AG08396 (cell line): Measurements from ENCODE around the gene LRRC14B.
"Not testable (repeated sequence)": the region's sequence is repeated elsewhere in the genome, so short reads cannot be mapped to it uniquely, and the experiment has no call there.

Experiments used
- DNase-seq: peaks from one replicate; pipeline ENCODE4 v3.0.0; 2012; ENCODE audit warnings: low spot score, mixed read lengths

The LRRC14B gene

DNA sequence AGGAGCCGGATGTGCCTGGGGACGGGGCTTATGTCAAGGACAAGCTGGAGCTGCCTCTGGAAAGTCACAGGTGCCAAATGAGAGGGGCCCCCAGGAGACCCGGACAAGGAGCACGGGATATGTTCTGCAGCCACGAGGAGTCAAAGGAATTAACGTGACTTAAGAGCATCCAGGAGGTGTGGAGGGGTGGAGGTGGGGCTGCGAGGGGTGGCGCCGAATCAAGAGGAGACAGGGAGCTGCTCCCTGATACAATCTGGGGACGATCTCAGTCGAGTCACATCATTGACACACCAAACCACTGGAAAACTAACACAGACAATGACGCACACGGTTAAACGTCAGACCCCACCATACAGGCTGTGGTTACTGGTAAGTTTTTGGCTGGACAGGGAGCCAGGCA is 16.3 kb downstream of the LRRC14B start:
- DNase-seq: no peak

DNA sequence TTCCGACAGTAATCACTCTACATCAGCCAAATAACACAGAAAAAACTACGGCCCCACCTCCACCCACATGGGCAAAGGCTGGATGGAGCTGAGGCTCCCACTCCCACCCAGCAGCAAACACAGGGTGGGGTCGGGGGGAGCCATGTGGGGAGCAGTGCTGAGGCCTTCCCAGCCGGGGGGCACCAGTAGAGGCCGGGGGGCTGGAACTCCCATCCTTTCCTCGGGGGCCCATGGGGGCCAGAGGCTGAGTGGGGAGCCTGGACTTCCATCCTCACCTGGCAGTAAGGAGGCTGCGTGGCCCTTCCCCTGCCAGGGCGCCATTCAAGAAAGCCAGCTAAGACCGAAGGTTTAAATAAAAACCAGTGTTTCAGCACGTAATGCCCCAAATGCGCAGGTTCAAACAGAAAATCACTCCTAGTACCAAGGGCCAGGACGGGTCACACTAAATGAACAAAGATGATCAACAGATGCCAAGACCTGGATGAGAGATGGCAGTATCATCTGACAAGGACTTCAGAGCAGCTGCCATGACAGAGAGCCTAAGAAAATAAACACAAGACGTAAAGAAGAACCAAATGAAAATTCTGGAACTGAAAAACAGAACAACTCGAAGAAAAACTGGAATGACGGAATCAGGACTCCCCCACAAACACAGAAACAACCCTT is 17.3 kb downstream of the LRRC14B start:
- DNase-seq: no peak

DNA sequence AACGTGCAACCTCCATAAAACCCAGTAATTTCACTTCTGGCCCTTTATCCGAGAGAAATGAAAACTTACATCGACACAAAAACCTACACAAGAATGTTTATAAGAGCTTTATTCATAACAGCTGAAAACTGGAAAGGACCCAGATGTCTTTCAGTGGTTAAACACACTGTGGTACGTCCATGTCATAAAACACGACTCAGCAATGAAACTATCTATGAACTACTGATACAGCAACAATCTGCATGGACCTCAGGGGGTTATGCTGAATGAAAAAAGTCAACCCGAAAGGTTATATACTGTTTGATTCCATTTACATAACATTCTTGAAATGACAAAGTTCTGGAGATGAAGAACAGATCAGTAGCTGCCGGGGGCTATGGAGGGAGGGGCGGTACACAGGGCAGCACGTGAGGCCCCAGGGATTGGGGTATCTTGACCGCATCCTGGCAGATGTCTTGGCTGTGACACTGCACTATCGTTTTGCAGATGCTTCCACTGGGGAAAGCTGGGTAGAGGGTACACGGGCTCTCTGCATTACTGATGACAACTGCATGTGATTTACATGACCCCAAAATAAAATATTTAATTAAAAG is 22.6 kb downstream of the LRRC14B start:
- no peak for DNase-seq

DNA sequence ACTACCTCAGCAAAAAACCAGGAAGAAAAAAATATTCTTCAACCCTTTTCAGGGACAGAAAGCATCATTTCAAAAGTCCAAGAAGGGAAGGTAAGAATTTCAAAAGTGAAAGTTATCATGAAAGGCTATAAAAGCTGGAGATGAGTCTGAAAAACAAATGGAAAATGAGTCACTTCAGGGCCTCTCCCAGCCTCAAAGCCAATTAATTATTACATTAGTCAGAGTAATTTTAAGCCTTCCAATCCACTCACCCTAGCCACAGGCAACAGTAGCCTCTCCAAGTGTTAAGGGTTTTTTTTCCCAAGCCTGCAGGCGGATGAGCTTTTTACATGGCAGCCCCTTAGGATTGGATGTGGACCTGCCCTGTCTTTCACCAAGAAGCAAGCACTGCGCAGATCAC is 24.0 kb downstream of the LRRC14B start:
- not testable (repeated sequence) for DNase-seq

DNA sequence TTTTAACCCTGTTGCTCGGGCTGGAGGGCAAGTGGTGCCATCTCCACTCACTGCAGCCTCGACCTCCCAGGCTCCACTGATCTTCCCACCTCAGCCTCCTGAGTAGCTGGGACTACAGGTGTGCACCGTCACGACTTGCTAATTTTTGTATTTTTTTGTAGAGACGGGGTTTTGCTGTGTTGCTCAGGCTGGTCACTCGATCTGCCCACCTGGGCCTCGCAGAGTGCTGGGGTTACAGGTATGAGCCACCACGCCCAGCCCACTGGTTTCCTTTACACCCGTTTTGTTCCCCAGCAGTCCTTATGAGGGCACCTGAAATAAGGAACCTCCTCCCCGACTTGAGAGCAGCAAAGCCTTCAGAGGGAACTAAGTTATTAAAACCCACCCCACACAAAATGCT is 24.8 kb downstream of the LRRC14B start:
- DNase-seq: not testable (repeated sequence)

DNA sequence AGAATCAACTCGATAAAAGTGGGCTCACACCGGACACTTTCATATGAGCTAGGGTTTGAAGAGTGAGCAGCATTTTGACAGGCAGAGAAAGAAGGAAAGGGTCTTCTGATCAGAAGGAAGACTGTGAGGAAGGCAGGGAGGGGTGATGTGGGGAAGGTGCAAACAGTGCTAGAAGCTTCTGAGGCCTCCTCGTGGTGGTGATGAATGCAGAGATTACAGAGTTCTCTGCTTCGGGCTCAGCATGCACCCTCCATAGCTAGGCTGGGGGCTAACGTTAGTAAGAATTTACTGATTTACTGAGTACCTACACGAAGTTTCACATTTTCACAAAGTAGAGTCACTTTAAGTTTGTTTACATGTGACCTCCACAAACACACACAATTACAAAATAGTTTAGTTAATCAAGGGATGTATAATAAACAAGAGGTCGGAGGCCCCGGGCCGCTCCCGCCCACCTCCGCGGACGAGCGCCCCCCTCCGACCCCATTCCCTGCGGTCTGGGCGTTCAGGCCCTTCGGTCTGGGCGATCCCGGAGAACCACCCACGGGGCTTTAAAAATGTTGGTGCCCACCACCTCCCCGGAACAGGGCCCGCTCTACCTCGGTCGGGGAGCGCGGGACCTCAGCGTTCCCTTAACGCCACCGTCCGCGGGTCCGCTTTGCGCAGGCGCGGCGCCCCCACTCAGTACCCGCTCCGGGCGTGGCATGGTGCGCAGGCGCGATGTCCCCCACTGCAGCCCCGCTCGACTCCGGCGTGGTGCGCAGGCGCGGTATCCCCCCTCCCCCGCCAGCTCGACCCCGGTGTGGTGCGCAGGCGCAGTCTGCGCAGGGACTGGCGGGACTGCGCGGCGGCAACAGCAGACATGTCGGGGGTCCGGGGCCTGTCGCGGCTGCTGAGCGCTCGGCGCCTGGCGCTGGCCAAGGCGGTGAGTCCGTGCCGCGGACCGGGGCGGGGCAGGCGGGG is 26.5 kb downstream of the LRRC14B start, which contains the start of the genes CCDC127 and SDHA:
TSS of gene CCDC127 (minus strand) at position 660 of the 963 bp plus-strand sequence. CDS start 1,304 bp downstream, outside the sequence.
TSS of gene SDHA (plus strand) at position 827 of the 963 bp plus-strand sequence. CDS start at position 863, 36 bp downstream.
- DNase-seq: peak; percentile 100

DNA sequence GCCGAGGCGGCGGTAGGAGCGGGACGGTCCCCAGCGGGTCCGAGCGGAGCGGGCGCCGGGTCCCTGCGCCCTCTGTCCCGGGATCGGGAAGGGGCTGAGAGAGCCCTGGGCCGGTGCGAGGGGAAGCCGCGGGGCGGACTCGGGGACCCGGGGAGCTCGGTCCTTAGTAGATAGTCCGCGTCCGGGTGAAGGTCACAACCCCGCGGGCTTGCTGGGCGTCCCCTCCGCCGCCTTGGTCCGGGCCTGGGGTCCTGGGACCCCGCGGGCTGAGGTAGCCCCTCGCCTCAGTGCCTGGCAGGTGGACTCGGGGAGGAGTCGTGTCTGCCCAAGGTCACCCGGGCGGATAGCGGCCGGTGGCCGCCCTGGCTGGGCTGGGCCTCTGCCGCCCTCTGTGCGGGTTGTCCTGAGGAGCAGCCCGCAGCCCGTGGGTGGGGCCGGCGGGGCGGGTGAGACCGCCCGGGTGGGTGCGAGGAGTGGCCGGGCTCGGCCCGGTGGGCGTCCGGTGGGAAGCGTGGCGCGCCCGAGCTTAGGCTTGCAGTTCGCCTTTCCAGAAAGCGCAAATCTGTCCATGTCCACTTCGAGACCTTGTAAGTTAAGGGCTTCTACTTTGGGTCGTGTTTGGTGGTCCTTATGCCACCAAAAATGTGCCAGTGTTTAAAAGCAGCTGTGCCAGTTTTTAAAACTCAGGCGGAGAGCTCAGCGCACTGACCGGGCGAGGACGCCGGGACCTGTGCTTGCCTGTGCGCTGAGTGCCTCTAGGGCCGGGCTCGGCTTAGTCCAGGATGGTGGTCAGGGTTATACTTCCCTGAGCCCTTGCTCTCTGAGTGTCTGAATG is 27.4 kb downstream of the LRRC14B start:
- no peak for DNase-seq

DNA sequence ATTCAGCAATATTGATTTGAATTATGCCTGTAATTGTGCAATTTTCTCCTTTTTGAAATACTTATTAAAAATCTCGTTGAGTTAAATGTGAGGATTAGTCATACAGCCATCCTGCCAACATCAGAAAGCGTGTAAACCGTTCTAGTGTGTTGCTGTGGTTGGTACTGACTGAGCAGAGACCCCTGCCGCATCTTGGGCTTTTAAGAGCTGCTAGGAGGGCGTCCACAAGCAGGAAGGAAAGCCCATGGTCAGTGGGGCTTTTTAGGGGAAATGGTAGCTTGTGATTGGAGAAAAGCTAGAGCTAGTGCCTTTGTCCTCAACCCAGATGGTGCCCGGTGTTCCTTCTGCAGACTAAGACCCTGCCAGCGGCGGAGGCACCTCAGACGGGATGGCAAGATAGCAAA is 28.2 kb downstream of the LRRC14B start:
- DNase-seq: no peak

DNA sequence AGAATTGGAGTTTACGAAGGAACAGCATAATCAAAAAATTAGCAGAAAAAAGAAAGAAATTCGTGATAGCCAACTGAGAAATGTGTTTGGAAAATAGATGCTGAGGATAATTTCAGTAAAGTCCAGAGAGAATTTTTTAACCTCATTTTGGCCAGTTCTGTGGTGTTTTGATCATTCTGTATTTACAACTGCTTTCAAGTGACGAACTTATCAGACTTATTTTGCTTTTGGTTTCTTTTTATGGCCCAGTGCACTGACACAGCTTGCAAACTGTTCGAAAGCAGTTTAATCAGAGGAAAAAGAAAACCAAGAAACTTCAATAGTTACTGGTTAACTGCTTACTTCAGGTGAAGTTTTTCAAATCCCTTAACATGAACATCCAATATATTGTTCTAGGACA is 28.7 kb downstream of the LRRC14B start:
- DNase-seq: no peak

DNA sequence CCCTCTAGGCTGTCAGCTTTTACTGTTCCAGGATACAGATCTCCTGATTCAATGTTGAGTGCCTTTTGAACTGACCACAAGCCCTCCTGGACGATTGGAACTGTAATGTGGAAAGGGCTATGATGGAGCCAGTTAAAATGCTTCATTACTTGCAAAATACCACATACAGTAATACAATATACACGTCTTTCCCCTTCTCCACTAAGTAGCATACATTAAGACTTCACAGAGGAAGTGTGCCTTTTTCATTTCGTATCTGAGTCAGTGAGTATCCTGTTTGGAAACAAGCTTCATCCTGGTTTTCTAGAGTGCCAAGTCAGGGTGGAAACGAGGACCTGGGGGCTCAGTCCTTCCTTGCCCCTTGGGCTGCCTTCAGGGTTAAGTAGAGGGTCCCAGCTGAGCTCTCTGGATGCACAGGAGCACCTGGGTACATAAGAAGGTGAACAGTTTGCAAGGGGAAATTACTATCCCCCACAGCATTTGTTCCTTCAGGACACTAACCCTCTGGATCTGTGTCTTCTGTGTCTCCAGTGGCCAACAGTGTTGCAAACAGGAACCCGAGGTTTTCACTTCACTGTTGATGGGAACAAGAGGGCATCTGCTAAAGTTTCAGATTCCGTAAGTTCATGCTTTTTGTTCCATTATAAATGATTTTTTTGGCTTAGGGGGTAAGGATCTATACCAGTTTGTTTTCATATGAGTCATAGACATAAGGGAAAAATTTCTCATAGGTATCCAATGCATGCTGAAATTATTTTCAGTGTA is 31.8 kb downstream of the LRRC14B start:
- DNase-seq: not testable (repeated sequence)

DNA sequence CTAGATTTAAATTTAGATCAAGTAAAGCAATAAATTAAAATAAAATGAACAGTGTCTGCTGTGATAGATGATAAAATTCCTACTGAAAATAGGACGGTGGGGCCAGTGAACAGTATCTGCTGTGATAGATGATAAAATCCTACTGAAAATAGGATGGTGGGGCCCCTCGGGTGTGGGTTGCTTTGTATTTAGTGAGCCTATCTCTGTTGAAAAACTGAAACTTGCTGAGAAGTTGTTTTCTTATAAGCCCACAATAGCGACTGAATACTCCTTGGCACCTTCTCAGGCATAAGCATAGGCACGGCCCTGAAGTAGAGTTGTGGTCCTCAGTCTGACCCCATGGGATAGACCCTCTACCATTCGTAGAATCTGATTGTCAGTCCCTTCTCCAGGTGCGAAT is 32.5 kb downstream of the LRRC14B start:
- DNase-seq: no peak

DNA sequence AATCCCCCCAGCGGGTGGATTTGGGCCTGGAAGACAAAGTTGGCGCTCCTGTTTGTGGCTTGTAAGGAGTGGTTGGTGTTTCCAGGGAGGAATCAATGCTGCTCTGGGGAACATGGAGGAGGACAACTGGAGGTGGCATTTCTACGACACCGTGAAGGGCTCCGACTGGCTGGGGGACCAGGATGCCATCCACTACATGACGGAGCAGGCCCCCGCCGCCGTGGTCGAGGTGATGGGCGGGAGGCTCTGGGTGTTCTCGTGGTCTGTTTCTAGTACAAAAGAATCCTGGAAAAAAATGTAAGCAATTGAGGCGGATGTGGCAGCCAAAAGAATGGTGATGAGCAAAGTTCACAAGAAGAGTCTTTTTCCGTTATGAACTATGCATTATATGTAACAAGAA is 34.0 kb downstream of the LRRC14B start:
- DNase-seq: no peak

DNA sequence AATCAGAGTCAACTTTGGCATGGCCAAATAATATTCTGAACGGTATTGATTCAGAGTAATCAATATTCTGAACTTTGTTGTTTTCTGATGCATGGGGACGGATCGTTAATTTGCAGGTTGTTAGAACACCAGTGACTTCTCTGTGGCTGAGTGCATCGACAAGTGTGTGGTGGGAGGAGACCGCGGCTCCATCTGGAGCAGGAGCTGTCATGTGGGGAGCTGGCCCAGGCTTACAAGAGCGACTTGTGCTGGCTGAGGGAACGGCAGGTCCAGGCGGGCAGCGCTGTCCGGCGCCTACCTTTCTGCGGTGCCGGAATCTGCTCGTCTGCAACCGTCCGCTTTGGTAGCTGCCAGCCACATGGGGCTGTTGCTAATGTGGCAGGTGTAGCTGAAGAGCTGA is 36.1 kb downstream of the LRRC14B start:
- DNase-seq: not testable (repeated sequence)

DNA sequence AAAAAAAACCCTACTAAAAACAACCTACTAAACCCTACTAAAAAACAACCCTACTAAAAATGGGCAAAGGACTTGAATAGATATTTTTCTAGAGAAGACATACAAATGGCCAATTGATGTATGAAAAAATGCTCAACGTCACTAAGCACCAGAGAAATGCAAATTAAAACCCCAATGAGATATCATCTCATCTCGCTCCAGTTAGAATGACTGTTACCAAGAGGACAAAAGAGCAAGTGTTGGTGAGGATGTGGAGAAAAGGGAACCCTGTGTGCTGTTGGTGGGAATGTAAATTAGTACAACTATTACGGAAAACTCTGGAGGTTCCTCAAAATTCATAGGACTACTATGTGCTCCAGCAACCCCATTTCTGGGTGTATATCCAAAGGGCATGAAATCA is 37.6 kb downstream of the LRRC14B start:
- DNase-seq: no peak

DNA sequence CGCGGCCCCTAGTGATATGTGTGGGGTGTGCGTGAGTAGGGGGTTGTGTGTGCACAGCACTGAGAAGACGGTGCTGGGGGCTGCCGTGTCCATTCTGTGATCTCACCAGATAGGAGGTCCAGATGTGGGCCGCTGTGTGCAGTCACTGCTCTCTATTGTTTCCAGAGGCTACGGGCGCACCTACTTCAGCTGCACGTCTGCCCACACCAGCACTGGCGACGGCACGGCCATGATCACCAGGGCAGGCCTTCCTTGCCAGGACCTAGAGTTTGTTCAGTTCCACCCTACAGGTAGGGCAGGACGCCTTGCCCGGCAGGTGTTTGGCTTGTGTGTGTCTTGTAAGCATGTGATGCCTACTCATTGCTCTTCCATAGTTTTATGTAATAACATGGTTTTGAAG is 39.4 kb downstream of the LRRC14B start:
- DNase-seq: no peak

DNA sequence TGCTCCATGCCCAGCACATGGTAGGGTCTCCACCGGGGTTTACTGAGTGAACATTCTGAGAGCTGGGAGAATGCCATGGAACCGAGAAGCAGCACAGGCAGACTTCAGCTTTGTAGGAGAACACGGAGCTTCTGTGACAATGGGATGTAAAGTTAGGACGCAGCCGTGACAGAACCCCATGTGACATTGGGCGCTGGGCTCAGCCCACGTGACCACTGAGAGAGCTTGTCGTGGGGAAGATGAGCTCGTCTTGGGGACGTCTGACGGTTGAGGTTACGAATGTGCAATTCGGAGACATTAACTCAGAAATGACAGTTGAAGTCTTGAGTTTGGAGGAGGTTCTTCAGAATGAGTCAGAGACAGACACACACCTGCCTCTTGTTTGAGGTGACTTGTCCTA is 40.4 kb downstream of the LRRC14B start:
- no peak for DNase-seq

DNA sequence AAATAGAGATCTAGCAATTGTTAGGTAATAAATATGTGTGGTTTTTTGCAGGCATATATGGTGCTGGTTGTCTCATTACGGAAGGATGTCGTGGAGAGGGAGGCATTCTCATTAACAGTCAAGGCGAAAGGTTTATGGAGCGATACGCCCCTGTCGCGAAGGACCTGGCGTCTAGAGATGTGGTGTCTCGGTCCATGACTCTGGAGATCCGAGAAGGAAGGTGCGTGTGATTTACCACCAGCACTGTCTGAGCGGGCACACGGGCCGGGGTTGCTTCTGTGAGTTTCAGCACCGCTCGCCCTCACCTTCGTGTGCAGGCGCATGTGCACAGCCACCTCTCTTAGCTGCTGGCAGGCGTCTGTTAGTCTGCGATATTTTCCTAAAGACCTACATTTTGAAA is 42.1 kb downstream of the LRRC14B start:
- not testable (repeated sequence) for DNase-seq

DNA sequence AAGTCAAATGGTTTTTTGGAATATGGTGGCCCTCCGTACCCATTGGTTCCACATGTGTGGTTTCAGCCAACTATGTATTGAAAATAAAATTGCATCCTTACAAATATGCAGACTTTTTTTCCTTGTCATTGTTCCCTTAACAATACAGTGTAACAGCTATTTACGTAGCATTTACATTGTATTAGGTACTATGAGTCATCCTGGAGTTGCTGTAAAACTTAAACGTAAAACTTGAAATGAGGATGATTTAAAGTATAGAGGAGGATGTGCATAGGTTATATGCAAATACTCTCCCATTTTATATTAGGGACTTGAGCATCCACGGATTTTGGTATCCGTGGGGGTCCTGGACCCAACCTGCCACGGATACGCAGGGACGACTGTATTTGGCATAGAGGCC is 43.2 kb downstream of the LRRC14B start:
- no peak for DNase-seq

DNA sequence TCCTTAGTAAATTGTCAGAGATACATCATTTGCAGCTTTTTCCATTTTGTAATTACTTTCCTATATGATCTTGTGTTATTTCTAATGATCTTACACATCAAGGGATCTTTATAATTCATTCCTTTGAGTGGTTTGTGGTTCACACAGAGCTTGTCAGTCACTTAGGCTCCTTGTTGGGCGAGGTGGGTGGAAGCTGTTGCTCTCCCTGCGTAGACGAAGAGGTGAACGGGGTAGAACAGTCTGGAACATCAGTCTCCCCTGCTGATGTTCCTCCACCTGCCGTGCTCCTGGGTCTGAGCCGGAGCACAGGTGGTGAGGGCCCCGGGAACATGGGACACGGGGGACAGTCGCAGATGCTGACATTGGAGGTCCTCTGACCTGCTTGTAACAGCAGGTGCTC is 44.2 kb downstream of the LRRC14B start:
- not testable (repeated sequence) for DNase-seq

DNA sequence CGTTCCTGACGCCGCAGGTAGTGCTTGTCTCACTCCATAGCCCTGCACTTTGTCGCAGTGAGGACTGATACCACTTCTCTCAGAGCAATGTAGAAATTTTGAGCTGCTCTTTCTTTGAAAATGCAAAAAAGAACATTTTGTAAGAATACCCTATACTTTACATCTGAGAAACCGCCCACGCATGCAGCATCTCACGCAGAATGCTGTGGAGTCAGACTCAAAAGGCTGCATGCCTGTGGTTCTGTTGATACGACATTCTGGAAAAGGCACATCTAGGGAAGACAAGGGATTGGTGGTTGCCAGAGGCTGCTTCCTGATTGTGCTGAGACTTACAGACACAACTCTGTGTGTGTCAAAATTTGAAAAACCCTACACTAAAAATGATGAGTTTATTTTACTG is 46.6 kb downstream of the LRRC14B start:
- not testable (repeated sequence) for DNase-seq

DNA sequence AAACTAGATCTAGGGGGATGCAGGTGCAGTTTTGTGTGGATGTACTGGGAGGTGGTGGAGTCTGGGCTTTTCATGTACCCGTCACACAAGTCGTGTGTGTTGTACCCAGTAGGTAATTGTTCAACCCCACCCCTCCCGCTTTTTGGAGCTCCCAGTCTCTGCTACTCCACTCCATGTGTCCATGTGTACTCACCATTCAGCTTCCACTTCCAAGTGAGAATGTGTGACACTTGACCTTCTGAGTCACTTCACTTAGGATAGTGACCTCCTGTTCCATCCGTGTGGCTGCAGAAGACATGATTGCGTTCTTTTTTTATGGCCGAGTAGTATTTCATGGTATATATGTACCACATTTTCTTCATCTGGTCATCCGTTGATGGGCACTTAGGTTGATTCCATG is 49.3 kb downstream of the LRRC14B start:
- not testable (repeated sequence) for DNase-seq
